Measurements from ENCODE around the gene CDC73.

DNA sequence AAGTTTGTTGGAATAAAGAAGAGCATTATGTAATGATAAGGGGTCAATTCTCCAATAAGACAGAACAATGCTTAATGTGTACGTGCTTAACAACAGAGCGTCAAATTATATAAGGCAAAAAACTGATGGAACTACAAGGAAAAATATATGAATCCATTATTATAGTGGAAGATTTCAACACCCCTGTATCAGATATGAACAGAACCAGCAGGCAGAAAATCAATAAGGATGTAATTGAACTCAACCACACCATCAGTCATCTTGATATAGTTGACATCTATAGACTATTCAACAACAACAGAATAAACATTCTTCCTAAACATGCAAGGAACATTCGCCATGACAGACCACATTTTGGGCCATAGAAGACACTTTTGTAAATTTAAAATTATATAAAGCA, 3.6 kb upstream of the CDC73 start:
- TF ChIP-seq, protein P1, sequence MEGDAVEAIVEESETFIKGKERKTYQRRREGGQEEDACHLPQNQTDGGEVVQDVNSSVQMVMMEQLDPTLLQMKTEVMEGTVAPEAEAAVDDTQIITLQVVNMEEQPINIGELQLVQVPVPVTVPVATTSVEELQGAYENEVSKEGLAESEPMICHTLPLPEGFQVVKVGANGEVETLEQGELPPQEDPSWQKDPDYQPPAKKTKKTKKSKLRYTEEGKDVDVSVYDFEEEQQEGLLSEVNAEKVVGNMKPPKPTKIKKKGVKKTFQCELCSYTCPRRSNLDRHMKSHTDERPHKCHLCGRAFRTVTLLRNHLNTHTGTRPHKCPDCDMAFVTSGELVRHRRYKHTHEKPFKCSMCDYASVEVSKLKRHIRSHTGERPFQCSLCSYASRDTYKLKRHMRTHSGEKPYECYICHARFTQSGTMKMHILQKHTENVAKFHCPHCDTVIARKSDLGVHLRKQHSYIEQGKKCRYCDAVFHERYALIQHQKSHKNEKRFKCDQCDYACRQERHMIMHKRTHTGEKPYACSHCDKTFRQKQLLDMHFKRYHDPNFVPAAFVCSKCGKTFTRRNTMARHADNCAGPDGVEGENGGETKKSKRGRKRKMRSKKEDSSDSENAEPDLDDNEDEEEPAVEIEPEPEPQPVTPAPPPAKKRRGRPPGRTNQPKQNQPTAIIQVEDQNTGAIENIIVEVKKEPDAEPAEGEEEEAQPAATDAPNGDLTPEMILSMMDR (IDR thresholded peaks at IDR 0.05) = no peak
- TF ChIP-seq EP300 (IDR thresholded peaks at IDR 0.05) = no peak

All from ovary (tissue), 3 donors.